HepG2 (cell line): Measurements from ENCODE around the gene PRKCZ. TPM values are rescaled to one million over a fixed set of nuclear protein-coding genes. Genes with fewer than 3 reads are reported as not detected.

Experiments used
- ATAC-seq: fragments of 200-7000 bp; cut with Tn5 transposase; 3 replicates; pipeline ENCODE4 v1.9.1; 2020; ENCODE audit warnings: mild to moderate bottlenecking, moderate library complexity
- BruUV-seq: library from RNA; stranded (reverse); fragments of 400-500 nt; replicated peaks from 2 replicates; lab custom pipeline; 2021; lab: Mats Ljungman, UMichigan
- CTCF ChIA-PET: fragments of 300-600 bp; formaldehyde crosslinking; extraction: SDS; loops from one replicate; lab custom pipeline; 2021; ENCODE audit warnings: low total read pairs, inconsistent platforms, low intra/inter-chr PET ratio; lab: Yijun Ruan, JAX
- POLR2A ChIA-PET: fragments of 350-600 bp; sonication (Branson Sonifier 250); formaldehyde crosslinking; loops from one replicate; lab custom pipeline; 2020; ENCODE audit warnings: antibody characterized with exemption, inconsistent platforms; lab: Yijun Ruan, JAX
- DNase-seq: peaks from one replicate; pipeline ENCODE4 v3.0.0-alpha.2; 2015; ENCODE audit warnings: low spot score
- FAIRE-seq: peaks from 3 replicates; lab custom pipeline; 2011; peaks lifted over from hg19 to GRCh38; lab: Jason Lieb, UNC
- H2AFZ ChIP-seq: one replicate; pipeline ENCODE4 v1.6.1; 2011; ENCODE audit warnings: low read length, inconsistent platforms
- H3K27ac ChIP-seq: fragments of 300-600 bp; 3 replicates; pipeline ENCODE4 v1.8.0; 2011; ENCODE audit warnings: mixed run types, mild to moderate bottlenecking, mixed read lengths, low read length, inconsistent platforms; ENCODE audit not compliant: insufficient read depth; ENCODE audit errors: extremely low read length
- H3K27me3 ChIP-seq, 2 experiments: fragments of 200-600 bp in 1 of 2; 2 replicates in 1 of 2; 3 replicates in 1 of 2; pipeline versions ENCODE4 v1.6.0 to v1.8.0; 2011; ENCODE audit warnings: low read length in 2 of 2, mild to moderate bottlenecking in 2 of 2, moderate library complexity in 2 of 2, inconsistent platforms in 1 of 2; ENCODE audit not compliant: insufficient read depth in 2 of 2, control insufficient read depth in 1 of 2
- H3K36me3 ChIP-seq, 2 experiments: fragments of 200-600 bp in 1 of 2; replicated peaks in 1 of 2; 2 replicates in 1 of 2; 3 replicates in 1 of 2; pipeline versions ENCODE4 v1.5.1 to v1.8.0; 2011; ENCODE audit warnings: low read length in 2 of 2, inconsistent platforms in 1 of 2; ENCODE audit not compliant: insufficient read depth in 2 of 2, control insufficient read depth in 1 of 2
- H3K4me1 ChIP-seq: 2 replicates; pipeline ENCODE4 v1.5.1; 2012; ENCODE audit warnings: low read length, inconsistent platforms; ENCODE audit not compliant: insufficient read depth
- H3K4me2 ChIP-seq: 2 replicates; pipeline ENCODE4 v1.6.0; 2011; ENCODE audit warnings: low read depth, low read length, inconsistent platforms
- H3K4me3 ChIP-seq, 3 experiments: fragments of 200-600 bp in 1 of 3; sonication (generic), shearing (Covaris generic) in 1 of 3; replicated peaks in 1 of 3; 2 replicates each; pipeline ENCODE4 v1.5.1; 2011 to 2016; ENCODE audit warnings: low read length in 3 of 3, inconsistent platforms in 2 of 3, low read depth in 2 of 3, mild to moderate bottlenecking in 2 of 3, control low read depth in 1 of 3, mixed read lengths in 1 of 3; ENCODE audit not compliant: insufficient read depth in 1 of 3
- H3K79me2 ChIP-seq: one replicate; pipeline ENCODE4 v1.6.1; 2011; ENCODE audit warnings: low read length, inconsistent platforms; ENCODE audit not compliant: insufficient read depth
- H3K9ac ChIP-seq: 2 replicates; pipeline ENCODE4 v1.6.0; 2011; ENCODE audit warnings: mild to moderate bottlenecking, low read depth, low read length, inconsistent platforms; ENCODE audit not compliant: insufficient read depth
- H3K9me3 ChIP-seq: 2 replicates; pipeline ENCODE4 v1.5.1; 2012; ENCODE audit warnings: mild to moderate bottlenecking, low read length
- H4K20me1 ChIP-seq: 2 replicates; pipeline ENCODE4 v1.6.0; 2011; ENCODE audit warnings: inconsistent platforms, mild to moderate bottlenecking, low read length, moderate library complexity; ENCODE audit not compliant: insufficient read depth
- CHCHD3 ChIP-seq: sonication (generic); formaldehyde crosslinking; IDR thresholded peaks from 2 replicates; pipeline ENCODE4 v1.8.0; 2022; ENCODE audit warnings: mild to moderate bottlenecking, missing genetic modification reagents, moderate library complexity
- FOXM1 ChIP-seq: sonication (generic); formaldehyde crosslinking; IDR thresholded peaks from 2 replicates; pipeline ENCODE4 v1.5.0; 2020; ENCODE audit warnings: missing genetic modification reagents
- GATA4 ChIP-seq: sonication (generic); IDR thresholded peaks from 2 replicates; pipeline ENCODE4 v1.6.1; 2016; ENCODE audit warnings: antibody characterized with exemption, low read depth, borderline replicate concordance
- HMGA1 ChIP-seq: sonication (generic); formaldehyde crosslinking; conservative IDR thresholded peaks from 2 replicates; pipeline ENCODE4 v1.4.0; 2020; ENCODE audit warnings: missing genetic modification reagents
- MED8 ChIP-seq: sonication (generic); formaldehyde crosslinking; IDR thresholded peaks from 2 replicates; pipeline ENCODE4 v1.8.1; 2023; ENCODE audit warnings: mild to moderate bottlenecking, missing genetic modification reagents; ENCODE audit not compliant: insufficient replicate concordance
- MNT ChIP-seq: fragments of 450-650 bp; IDR thresholded peaks from 2 replicates; pipeline ENCODE4 v1.6.1; 2016
- PHB2 ChIP-seq: fragments of 450-650 bp; IDR thresholded peaks from 2 replicates; pipeline ENCODE4 v1.6.1; 2018; ENCODE audit not compliant: partially characterized antibody
- POGZ ChIP-seq: sonication (generic); formaldehyde crosslinking; IDR thresholded peaks from 2 replicates; pipeline ENCODE4 v1.4.0; 2020; ENCODE audit warnings: mild to moderate bottlenecking, missing genetic modification reagents
- RARG ChIP-seq: sonication (generic); formaldehyde crosslinking; IDR thresholded peaks from 2 replicates; pipeline ENCODE4 v1.4.0; 2020; ENCODE audit warnings: low read depth, mild to moderate bottlenecking, missing genetic modification reagents
- SP2 ChIP-seq: sonication (generic); formaldehyde crosslinking; IDR thresholded peaks from 2 replicates; pipeline ENCODE4 v1.5.1; 2020; ENCODE audit warnings: mild to moderate bottlenecking, missing genetic modification reagents
- TCF7 ChIP-seq: sonication (generic); IDR thresholded peaks from 2 replicates; pipeline ENCODE4 v1.6.1; 2016; ENCODE audit warnings: antibody characterized with exemption, low read depth
- UBTF ChIP-seq: sonication (generic); formaldehyde crosslinking; IDR thresholded peaks from 2 replicates; pipeline ENCODE4 v1.4.0; 2020; ENCODE audit warnings: mild to moderate bottlenecking, missing genetic modification reagents
- ZNF207 ChIP-seq: fragments of 450-650 bp; IDR thresholded peaks from 2 replicates; pipeline ENCODE4 v1.6.1; 2016; ENCODE audit warnings: antibody characterized with exemption, borderline replicate concordance
- ZNF383 ChIP-seq: sonication (generic); formaldehyde crosslinking; IDR thresholded peaks from 2 replicates; pipeline ENCODE4 v1.4.0; 2020; ENCODE audit warnings: missing genetic modification reagents, mild to moderate bottlenecking, borderline replicate concordance
- ZNF572 ChIP-seq: sonication (generic); formaldehyde crosslinking; IDR thresholded peaks from 2 replicates; pipeline ENCODE4 v1.5.1; 2020; ENCODE audit warnings: mild to moderate bottlenecking, missing genetic modification reagents
- ZNF639 ChIP-seq: conservative IDR thresholded peaks from 2 replicates; pipeline ENCODE4 v1.6.1; 2018; ENCODE audit warnings: missing genetic modification reagents
- ZNF660 ChIP-seq: sonication (generic); formaldehyde crosslinking; IDR thresholded peaks from 2 replicates; pipeline ENCODE4 v1.5.1; 2020; ENCODE audit warnings: mild to moderate bottlenecking, low read depth, missing genetic modification reagents, borderline replicate concordance
- ZNF747 ChIP-seq: sonication (generic); formaldehyde crosslinking; IDR thresholded peaks from 2 replicates; pipeline ENCODE4 v1.8.1; 2023; ENCODE audit warnings: missing genetic modification reagents, mild to moderate bottlenecking, borderline replicate concordance
- ZNF761 ChIP-seq: sonication (generic); formaldehyde crosslinking; conservative IDR thresholded peaks from 2 replicates; pipeline ENCODE4 v1.4.0; 2020; ENCODE audit warnings: mild to moderate bottlenecking, missing genetic modification reagents
- ZSCAN21 ChIP-seq: sonication (generic); formaldehyde crosslinking; IDR thresholded peaks from 2 replicates; pipeline ENCODE4 v1.8.0; 2022; ENCODE audit warnings: mild to moderate bottlenecking, missing genetic modification reagents, moderate library complexity, borderline replicate concordance
- WGBS: methylation state at CpG from one replicate; pipeline ENCODE4 v1.1.6; 2017; ENCODE audit warnings: low lambda C conversion rate; 5-methylcytosine and 5-hydroxymethylcytosine counted together
- in situ Hi-C: cut with HindIII; loops from 2 replicates; pipeline ENCODE4 v1.10.0; 2017; ENCODE audit warnings: low pct_unique_long_range_greater_than_20kb; ENCODE audit not compliant: extremely low pct_ligation_motif_present
- intact Hi-C: fragments of 100-400 bp; cut with micrococcal nuclease; formaldehyde crosslinking; loops from one replicate; pipeline ENCODE4 v1.10.0; 2022; ENCODE audit not compliant: unreplicated experiment
- polyA plus RNA-seq, 8 experiments: library from polyadenylated mRNA; depleted of rRNA in 3 of 8; stranded (reverse) in 7 of 8; unstranded in 1 of 8; fragments of >200 nt; fragmentation: Illumina TruSeq in 4 of 8; extraction: Trizol in 4 of 8; gene quantifications; 2 replicates each; pipeline versions ENCODE4 v1.2.1 to v1.2.3, GENCODE V29; 2011 to 2016; ENCODE audit warnings: low read depth in 4 of 8, missing spikeins in 1 of 8, mixed read lengths in 1 of 8; ENCODE audit not compliant: insufficient read depth in 1 of 8
- total RNA-seq, 5 experiments: library from RNA; depleted of rRNA; stranded (reverse); fragments of >200 nt; fragmentation: Illumina TruSeq; extraction: Trizol; gene quantifications; 2 replicates each; pipeline ENCODE4 v1.2.3, GENCODE V29; 2016; ENCODE audit warnings: low read depth in 1 of 5

Gene PRKCZ
- total and polyA plus RNA-seq, 2 of the 13 experiments (the other 11 are each of a cell fraction or from before 2014, with no cell fraction given): 34.7 to 85.2 TPM

- BruUV-seq: no TSS peak
- H4K20me1 ChIP-seq: no peaks in the 10 kb centered on the region
- no peak for TF ChIP-seq RARG
- no peak for TF ChIP-seq ZNF660 (CRISPR knock-in tag)
- no peak for TF ChIP-seq ZNF639 (CRISPR knock-in tag)
- TF ChIP-seq CHCHD3 (CRISPR knock-in tag): no peak
- no peak for TF ChIP-seq POGZ (CRISPR knock-in tag)
- TF ChIP-seq TCF7: no peak
- TF ChIP-seq ZNF383 (CRISPR knock-in tag): no peak
- no peak for TF ChIP-seq MNT
- no peak for TF ChIP-seq SP2 (CRISPR knock-in tag)
- TF ChIP-seq MED8 (CRISPR knock-in tag): no peak
- no peak for TF ChIP-seq ZNF747 (CRISPR knock-in tag)
- TF ChIP-seq FOXM1 (CRISPR knock-in tag): no peak
- peak; percentile 72; the same call in 1 of the 2 replicates for TF ChIP-seq UBTF (CRISPR knock-in tag)
- TF ChIP-seq ZNF207: no peak
- no peak for TF ChIP-seq ZNF572 (CRISPR knock-in tag)
- TF ChIP-seq PHB2: no peak
- TF ChIP-seq GATA4: no peak
- TF ChIP-seq ZNF761: no peak
- no peak; the same call in 1 of the 2 replicates for TF ChIP-seq ZSCAN21
- no peak for TF ChIP-seq HMGA1 (CRISPR knock-in tag)
Measured at GRCh38 chr1:2193514-2194281, 143.5 kb downstream of the PRKCZ start.

More at GRCh38 chr1:2193514-2194281, 143.5 kb downstream of the PRKCZ start:
- FAIRE-seq: no peak
- peak overlapping the region; percentile 77 for H3K9ac ChIP-seq
- no peaks in the 10 kb centered on the region for H3K36me3 ChIP-seq
- intact Hi-C loops: no loop called here
- H3K27me3 ChIP-seq: no peaks in the 10 kb centered on the region
- DNase-seq: no peak
- ChIA-PET POLR2A (interaction anchor here (1.0 to 3.1 kb wide), 7 partner anchors 9 to 198 kb away, joined by 3 to 18 read pairs (median 6); partner anchors contain the start of genes MORN1 and RER1), CTCF (no interaction called here)
- WGBS: 3% methylated on average over 10 of the region's 44 CpGs
- in situ Hi-C loops: loop anchor here (5.0 to 25.0 kb wide), 3 partner anchors 119 to 319 kb away; no protein-coding TSS in a partner anchor
- H3K4me3 ChIP-seq: peak overlapping the region; percentile 68 to 85 (median 80)
- peaks cover 77% of the 10 kb centered on the region for H3K4me1 ChIP-seq
- no peak for ATAC-seq
- H3K9me3 ChIP-seq: no peaks in the 10 kb centered on the region
- peak overlapping the region; percentile 48 for H3K27ac ChIP-seq
- peak overlapping the region; percentile 89 for H3K4me2 ChIP-seq
- no peak overlapping the region for H2AFZ ChIP-seq
- peaks cover 28% of the 10 kb centered on the region for H3K79me2 ChIP-seq
